Chondrocyte (in vitro differentiated cells): ENCODE data around the gene DLL1. TPM values are rescaled to one million over a fixed set of nuclear protein-coding genes. Genes with fewer than 3 reads are reported as not detected.

Experiments used
- DNase-seq: peaks from one replicate; pipeline ENCODE4 v3.0.0; 2021; ENCODE audit warnings: mixed read lengths, low spot score
- H3K27ac Mint-ChIP-seq: one replicate; pipeline ENCODE4 v1.8.0; 2021; ENCODE audit warnings: mild to moderate bottlenecking, moderate library complexity, mixed read lengths; ENCODE audit not compliant: unreplicated experiment
- H3K27me3 Mint-ChIP-seq: 2 replicates; pipeline ENCODE4 v1.8.0; 2021; ENCODE audit warnings: low read depth, mixed read lengths
- H3K36me3 Mint-ChIP-seq: 2 replicates; pipeline ENCODE4 v1.8.0; 2021; ENCODE audit warnings: low read depth, mixed read lengths
- H3K4me1 Mint-ChIP-seq: 2 replicates; pipeline ENCODE4 v1.8.0; 2021; ENCODE audit warnings: low read depth, mild to moderate bottlenecking, mixed read lengths
- H3K4me3 Mint-ChIP-seq: one replicate; pipeline ENCODE4 v1.8.0; 2021; ENCODE audit warnings: mild to moderate bottlenecking, moderate library complexity, mixed read lengths; ENCODE audit not compliant: unreplicated experiment
- H3K9me3 Mint-ChIP-seq: 2 replicates; pipeline ENCODE4 v1.8.0; 2021; ENCODE audit warnings: low read depth, mixed read lengths
- total RNA-seq: library from RNA; stranded (reverse); gene quantifications from 3 replicates; pipeline ENCODE4 v1.2.1, GENCODE V29; 2021
- TF ChIP-seq, protein P1 (sequence below): fragments of 200-600 bp; sonication (generic); IDR thresholded peaks from 2 replicates; pipeline ENCODE4 v1.5.0; 2021; ENCODE audit warnings: antibody characterized with exemption, mild to moderate bottlenecking, moderate library complexity

DLL1 gene
- total RNA-seq, 1 donor from 2014 or later = 0.35 TPM

GRCh38 chr6:170307080-170307545 is 16.2 kb upstream of the DLL1 start:
- Mint-ChIP-seq H3K9me3 (no peaks in the 10 kb centered on the region), H3K27ac (peak overlapping the region; percentile 98), H3K4me1 (peaks cover 33% of the 10 kb centered on the region), H3K27me3 (no peaks in the 10 kb centered on the region), H3K4me3 (peak overlapping the region; percentile 98), H3K36me3 (peaks cover 2% of the 10 kb centered on the region)
- no peak for DNase-seq
- TF ChIP-seq, protein P1, sequence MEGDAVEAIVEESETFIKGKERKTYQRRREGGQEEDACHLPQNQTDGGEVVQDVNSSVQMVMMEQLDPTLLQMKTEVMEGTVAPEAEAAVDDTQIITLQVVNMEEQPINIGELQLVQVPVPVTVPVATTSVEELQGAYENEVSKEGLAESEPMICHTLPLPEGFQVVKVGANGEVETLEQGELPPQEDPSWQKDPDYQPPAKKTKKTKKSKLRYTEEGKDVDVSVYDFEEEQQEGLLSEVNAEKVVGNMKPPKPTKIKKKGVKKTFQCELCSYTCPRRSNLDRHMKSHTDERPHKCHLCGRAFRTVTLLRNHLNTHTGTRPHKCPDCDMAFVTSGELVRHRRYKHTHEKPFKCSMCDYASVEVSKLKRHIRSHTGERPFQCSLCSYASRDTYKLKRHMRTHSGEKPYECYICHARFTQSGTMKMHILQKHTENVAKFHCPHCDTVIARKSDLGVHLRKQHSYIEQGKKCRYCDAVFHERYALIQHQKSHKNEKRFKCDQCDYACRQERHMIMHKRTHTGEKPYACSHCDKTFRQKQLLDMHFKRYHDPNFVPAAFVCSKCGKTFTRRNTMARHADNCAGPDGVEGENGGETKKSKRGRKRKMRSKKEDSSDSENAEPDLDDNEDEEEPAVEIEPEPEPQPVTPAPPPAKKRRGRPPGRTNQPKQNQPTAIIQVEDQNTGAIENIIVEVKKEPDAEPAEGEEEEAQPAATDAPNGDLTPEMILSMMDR = no peak

GRCh38 chr6:170306324-170307079 is 15.6 kb upstream of the DLL1 start, which contains the start of gene FAM120B:
Gene FAM120B (plus strand): TSS chr6:170306758. CDS start chr6:170317391, 10,633 bp downstream.
- Mint-ChIP-seq H3K27me3 (peaks cover 6% of the 10 kb centered on the region), H3K9me3 (peaks cover 2% of the 10 kb centered on the region), H3K4me1 (peaks cover 33% of the 10 kb centered on the region), H3K27ac (peak within 1 kb of the TSS; percentile 98), H3K36me3 (peaks cover 6% of the 10 kb centered on the region), H3K4me3 (peak within 1 kb of the TSS; percentile 98)
- DNase-seq = peak; percentile 99
- TF ChIP-seq, protein P1 = no peak

DNA sequence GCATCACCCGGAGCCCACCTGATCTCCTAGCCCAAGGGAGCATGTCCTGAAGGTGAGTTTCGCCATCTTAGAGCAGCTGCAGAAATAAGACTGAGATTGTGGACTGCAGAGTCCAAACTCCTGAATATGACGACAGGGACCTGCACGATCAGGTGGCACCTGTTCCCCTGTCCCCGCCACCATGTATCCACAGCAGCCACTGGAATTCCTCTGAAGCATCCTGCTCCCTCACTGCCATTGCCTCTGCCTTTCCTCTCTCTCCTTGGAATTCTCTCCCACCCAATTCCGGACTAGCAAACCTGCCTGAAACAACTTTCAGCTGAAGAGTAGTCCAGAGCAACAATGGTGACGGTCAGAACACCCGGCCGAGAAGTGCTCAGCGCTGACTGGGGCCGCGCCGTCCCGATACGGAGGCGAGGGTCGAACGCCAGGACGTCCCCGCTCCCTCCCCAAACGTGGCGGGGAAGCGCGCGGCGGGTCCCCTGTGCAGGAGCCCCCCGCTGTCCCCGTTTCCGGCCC is 15.0 kb upstream of the DLL1 start:
- Mint-ChIP-seq H3K4me3 (peak overlapping the region; percentile 98), H3K27me3 (peaks cover 6% of the 10 kb centered on the region), H3K27ac (no peak overlapping the region), H3K36me3 (peaks cover 7% of the 10 kb centered on the region), H3K4me1 (peaks cover 33% of the 10 kb centered on the region), H3K9me3 (peaks cover 4% of the 10 kb centered on the region)
- no peak for DNase-seq
- TF ChIP-seq, protein P1 = no peak

DNA sequence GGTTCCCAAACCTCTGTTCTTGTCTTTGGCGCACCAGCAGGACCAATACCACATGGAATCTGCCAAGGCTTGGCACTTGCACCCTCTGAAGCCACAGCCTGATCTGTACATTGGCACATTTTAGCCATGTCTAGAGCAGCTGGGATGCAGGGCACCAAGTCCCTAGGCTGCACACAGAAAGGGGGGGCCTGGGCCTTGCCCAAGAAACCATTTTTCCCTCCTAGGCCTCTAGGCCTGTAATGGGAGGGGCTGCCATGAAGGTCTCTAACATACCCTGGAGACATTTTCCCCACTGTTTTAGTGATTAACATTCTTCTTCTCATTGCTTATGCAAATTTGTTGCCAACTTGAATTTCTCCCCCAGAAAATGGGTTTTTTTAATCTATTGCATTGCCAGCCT is 10.3 kb upstream of the DLL1 start:
- Mint-ChIP-seq H3K9me3 (peaks cover 4% of the 10 kb centered on the region), H3K27me3 (peaks cover 22% of the 10 kb centered on the region), H3K36me3 (peaks cover 6% of the 10 kb centered on the region), H3K4me3 (no peak overlapping the region), H3K27ac (no peak overlapping the region), H3K4me1 (peaks cover 9% of the 10 kb centered on the region)
- DNase-seq = no peak
- TF ChIP-seq, protein P1 = no peak

DNA sequence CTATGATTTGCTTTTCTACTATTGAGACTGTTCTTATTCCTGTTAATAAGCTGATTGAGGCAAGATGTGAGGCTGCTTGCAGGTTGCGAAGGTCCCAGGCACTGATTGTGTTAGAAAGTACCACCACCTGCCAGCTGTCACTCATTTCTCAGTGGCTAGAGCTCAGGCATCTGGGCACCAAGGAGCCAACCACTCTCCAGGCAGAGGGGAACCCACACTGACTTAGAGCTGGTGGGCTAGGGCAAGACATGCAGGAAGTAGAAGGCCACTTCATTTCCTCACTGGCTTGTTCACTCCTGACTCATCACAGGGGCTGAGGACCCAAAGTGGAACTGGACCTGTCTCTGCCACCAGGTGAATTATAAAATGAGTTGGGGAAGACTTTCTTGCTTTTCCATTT is 7.8 kb upstream of the DLL1 start:
- Mint-ChIP-seq H3K27me3 (peaks cover 40% of the 10 kb centered on the region), H3K4me1 (peaks cover 11% of the 10 kb centered on the region), H3K27ac (no peak overlapping the region), H3K36me3 (peaks cover 6% of the 10 kb centered on the region), H3K9me3 (peaks cover 4% of the 10 kb centered on the region), H3K4me3 (no peak overlapping the region)
- TF ChIP-seq, protein P1 = no peak
- DNase-seq = no peak
